GM12878 (cell line): ENCODE results near the gene CBFA2T3. TPM values are rescaled to one million over a fixed set of nuclear protein-coding genes. Genes with fewer than 3 reads are reported as not detected.

Experiments
- ATAC-seq: fragments of 200-7000 bp; cut with Tn5 transposase; 3 replicates; pipeline ENCODE4 v1.9.1; 2020; ENCODE audit warnings: mild to moderate bottlenecking, moderate library complexity
- BruUV-seq: library from RNA; stranded (reverse); fragments of 400-500 nt; replicated peaks from 2 replicates; lab custom pipeline; 2021; lab: Mats Ljungman, UMichigan
- CTCF ChIA-PET: fragments of 300-600 bp; sonication (Branson Sonifier 250); formaldehyde crosslinking; extraction: SDS; loops from one replicate; lab custom pipeline; 2021; ENCODE audit warnings: inconsistent platforms; lab: Yijun Ruan, JAX
- POLR2A ChIA-PET: fragments of 350-600 bp; formaldehyde crosslinking; extraction: SDS; loops from one replicate; lab custom pipeline; 2021; ENCODE audit warnings: inconsistent platforms; lab: Charles Lee
- RAD21 ChIA-PET: fragments of 300-600 bp; sonication (Branson Sonifier 250); formaldehyde crosslinking; loops from one replicate; lab custom pipeline; 2023; ENCODE audit warnings: antibody characterized with exemption; ENCODE audit not compliant: unreplicated experiment; lab: Charles Lee
- SMC1A ChIA-PET: fragments of 300-600 bp; sonication (Branson Sonifier 250); formaldehyde crosslinking; loops from one replicate; lab custom pipeline; 2023; ENCODE audit not compliant: unreplicated experiment, uncharacterized antibody; lab: Charles Lee
- DNase-seq: peaks from one replicate; pipeline ENCODE4 v3.0.0-alpha.2; 2011; ENCODE audit warnings: low read depth, low spot score
- FAIRE-seq: peaks from 3 replicates; lab custom pipeline; 2011; peaks lifted over from hg19 to GRCh38; lab: Jason Lieb, UNC
- H2AFZ ChIP-seq: 2 replicates; pipeline ENCODE4 v1.6.0; 2011; ENCODE audit warnings: low read depth, low read length, control low read depth; ENCODE audit not compliant: control insufficient read depth
- H3K27ac ChIP-seq: 2 replicates; pipeline ENCODE4 v1.5.1; 2011; ENCODE audit warnings: control low read depth; ENCODE audit not compliant: control insufficient read depth, insufficient read depth
- H3K27me3 ChIP-seq, 2 experiments: replicated peaks in 1 of 2; 2 replicates each; pipeline versions ENCODE4 v1.6.0 to v1.6.1; 2011; ENCODE audit warnings: low read length in 1 of 2; ENCODE audit not compliant: control insufficient read depth in 2 of 2, insufficient read depth in 2 of 2
- H3K36me3 ChIP-seq, 2 experiments: 2 replicates each; pipeline ENCODE4 v1.5.1; 2011; ENCODE audit warnings: low read length in 1 of 2; ENCODE audit not compliant: control insufficient read depth in 2 of 2, insufficient read depth in 2 of 2
- H3K4me1 ChIP-seq: 2 replicates; pipeline ENCODE4 v1.6.1; 2011; ENCODE audit warnings: mild to moderate bottlenecking, low read length, moderate library complexity, mixed read lengths; ENCODE audit not compliant: control insufficient read depth, insufficient read depth
- H3K4me2 ChIP-seq: 2 replicates; pipeline ENCODE4 v1.6.0; 2011; ENCODE audit warnings: control low read depth; ENCODE audit not compliant: control insufficient read depth, insufficient read depth
- H3K4me3 ChIP-seq: fragments of 200-600 bp; sonication (generic); 2 replicates; pipeline ENCODE4 v1.5.1; 2016
- H3K79me2 ChIP-seq: 2 replicates; pipeline ENCODE4 v1.6.0; 2011; ENCODE audit warnings: low read length; ENCODE audit not compliant: control insufficient read depth, insufficient read depth
- H3K9ac ChIP-seq: 2 replicates; pipeline ENCODE4 v1.8.0; 2011; ENCODE audit warnings: low read length, control low read depth, mixed read lengths; ENCODE audit not compliant: control insufficient read depth, insufficient read depth
- H3K9me3 ChIP-seq: replicated peaks from 3 replicates; pipeline ENCODE4 v1.5.1; 2011; ENCODE audit warnings: mild to moderate bottlenecking, low read length; ENCODE audit not compliant: control insufficient read depth, insufficient read depth
- H4K20me1 ChIP-seq: 2 replicates; pipeline ENCODE4 v1.6.0; 2011; ENCODE audit not compliant: control insufficient read depth, insufficient read depth
- CBFB ChIP-seq: IDR thresholded peaks from 2 replicates; pipeline ENCODE4 v1.6.1; 2016; ENCODE audit warnings: antibody characterized with exemption, low read depth
- NR2F1 ChIP-seq: fragments of 450-650 bp; conservative IDR thresholded peaks from 2 replicates; pipeline ENCODE4 v1.6.1; 2017; ENCODE audit warnings: mild to moderate bottlenecking
- RAD21 ChIP-seq: IDR thresholded peaks from 2 replicates; pipeline ENCODE4 v1.6.1; 2011; ENCODE audit warnings: mild to moderate bottlenecking, low read depth, low read length, moderate library complexity; ENCODE audit not compliant: insufficient read depth
- RB1 ChIP-seq: fragments of 450-650 bp; formaldehyde crosslinking; IDR thresholded peaks from 2 replicates; pipeline ENCODE4 v1.6.1; 2017; ENCODE audit warnings: mild to moderate bottlenecking, borderline replicate concordance
- SMAD5 ChIP-seq: IDR thresholded peaks from 2 replicates; pipeline ENCODE4 v1.6.1; 2016; ENCODE audit warnings: antibody characterized with exemption, low read depth
- SPI1 ChIP-seq: IDR thresholded peaks from 2 replicates; pipeline ENCODE4 v1.6.1; 2011; ENCODE audit warnings: low read depth, mild to moderate bottlenecking, low read length, moderate library complexity, borderline replicate concordance; ENCODE audit not compliant: insufficient read depth
- SREBF1 ChIP-seq: IDR thresholded peaks from 2 replicates; pipeline ENCODE4 v1.6.1; 2012; ENCODE audit warnings: mild to moderate bottlenecking, low read length
- ZBTB33 ChIP-seq: fragments of 450-650 bp; IDR thresholded peaks from 2 replicates; pipeline ENCODE4 v1.6.1; 2017; ENCODE audit warnings: mild to moderate bottlenecking
- ZNF217 ChIP-seq: fragments of 450-650 bp; IDR thresholded peaks from 2 replicates; pipeline ENCODE4 v1.6.1; 2017; ENCODE audit warnings: antibody characterized with exemption, mild to moderate bottlenecking
- WGBS: methylation state at CpG from one replicate; pipeline ENCODE4 v1.1.6; 2016; ENCODE audit warnings: low lambda C conversion rate; ENCODE audit not compliant: insufficient replicate concordance, insufficient coverage; ENCODE audit errors: missing lambda C conversion rate; 5-methylcytosine and 5-hydroxymethylcytosine counted together
- in situ Hi-C: fragments of 300-500 bp; cut with MboI; formaldehyde crosslinking; loops from 9 replicates; pipeline ENCODE4 v1.14.3; 2018; ENCODE audit warnings: mixed read lengths
- intact Hi-C: fragments of 100-400 bp; cut with micrococcal nuclease; formaldehyde crosslinking; loops from one replicate; pipeline ENCODE4 v1.14.2; 2022; ENCODE audit not compliant: unreplicated experiment
- polyA plus RNA-seq, 11 experiments: library from polyadenylated mRNA; depleted of rRNA in 4 of 11; unstranded in 6 of 11; stranded (reverse) in 5 of 11; fragments of >200 nt; fragmentation: Nextera tagmentation in 4 of 11; fragmentation: Illumina TruSeq in 1 of 11; extraction: Ambion mirVana in 4 of 11; extraction: Trizol in 1 of 11; gene quantifications; 1 replicate in 1 of 11; 2 replicates in 10 of 11; pipeline versions ENCODE4 v1.2.1 to v1.2.3, GENCODE V29; 2011 to 2016; ENCODE audit warnings: inconsistent platforms in 2 of 11, missing spikeins in 2 of 11, low read depth in 1 of 11
- total RNA-seq, 4 experiments: library from RNA; depleted of rRNA in 3 of 4; stranded (reverse); fragments of >200 nt in 3 of 4; fragmentation: Illumina TruSeq in 1 of 4; extraction: Trizol in 1 of 4; gene quantifications; 2 replicates each; pipeline versions ENCODE4 v1.2.1 to v1.2.3, GENCODE V29; 2013 to 2021
- TF ChIP-seq, protein P1 (sequence below): fragments of 150-350 bp; IDR thresholded peaks from 2 replicates; pipeline ENCODE4 v1.6.1; 2016; ENCODE audit warnings: low read depth, low read length
- TF ChIP-seq, protein P2 (sequence below): fragments of 450-650 bp; IDR thresholded peaks from 2 replicates; pipeline ENCODE4 v1.6.1; 2017; ENCODE audit warnings: mild to moderate bottlenecking, moderate library complexity
- TF ChIP-seq, protein P3 (sequence below): fragments of 150-350 bp; IDR thresholded peaks from 2 replicates; pipeline ENCODE4 v1.6.1; 2014; ENCODE audit warnings: mild to moderate bottlenecking, low read depth, low read length

Gene CBFA2T3
- total and polyA plus RNA-seq, 10 of the 15 experiments (the other 5 are each of a cell fraction or from before 2014, with no cell fraction given) = 0.69 to 42.6 (median 4.5) TPM

DNA sequence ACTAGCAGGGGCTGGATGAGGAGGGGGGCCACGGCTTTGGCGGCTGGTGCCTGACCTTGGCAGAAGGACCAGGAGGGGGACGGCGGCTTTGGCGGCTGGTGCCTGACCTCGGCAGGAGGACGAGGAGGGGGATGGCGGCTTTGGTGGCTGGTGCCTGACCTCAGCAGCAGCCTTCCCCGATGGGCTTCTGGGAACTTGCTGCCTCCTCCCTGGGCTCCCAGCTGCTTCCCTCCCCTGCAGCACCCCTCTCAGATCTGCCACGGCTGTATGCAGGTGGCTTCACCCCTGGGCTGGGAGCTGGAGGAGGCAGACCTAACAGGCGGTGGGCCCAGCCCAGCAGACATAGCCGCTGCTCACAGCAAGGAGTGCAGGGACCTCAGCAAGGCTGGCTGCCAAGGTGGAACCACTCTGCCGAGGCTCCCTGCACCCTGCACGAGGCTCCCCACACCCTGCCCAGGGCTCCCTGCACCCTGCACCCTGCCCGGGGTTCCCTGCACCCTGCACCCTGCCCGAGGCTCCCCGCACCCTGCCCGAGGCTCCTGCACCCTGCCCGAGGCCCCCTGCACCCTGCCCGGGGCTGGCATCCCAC is 38.4 kb upstream of the CBFA2T3 start:
- H3K4me3 ChIP-seq = no peak overlapping the region
- in situ Hi-C loops (no loop called here), intact Hi-C loops (no loop called here)
- H3K27ac ChIP-seq = no peak overlapping the region
- no peaks in the 10 kb centered on the region for H4K20me1 ChIP-seq
- no peak overlapping the region for H3K4me2 ChIP-seq
- no peaks in the 10 kb centered on the region for H3K36me3 ChIP-seq
- 60% methylated on average over 19 of the region's 20 CpGs for WGBS
- ChIA-PET POLR2A (no interaction called here), SMC1A (no interaction called here), CTCF (no interaction called here), RAD21 (no interaction called here)
- no peak overlapping the region for H2AFZ ChIP-seq
- no peak overlapping the region for H3K9ac ChIP-seq
- FAIRE-seq (no peak), ATAC-seq (no peak), DNase-seq (no peak)
- H3K27me3 ChIP-seq = peaks cover 0 to 4% of the 10 kb centered on the region in 2 experiments; a peak in 2 of 4 replicates
- no peaks in the 10 kb centered on the region for H3K79me2 ChIP-seq
- H3K9me3 ChIP-seq = peaks cover 2% of the 10 kb centered on the region; the same call in 1 of the 3 replicates
- BruUV-seq = no TSS peak
- H3K4me1 ChIP-seq = peaks cover 5% of the 10 kb centered on the region; the same call in 1 of the 2 replicates
- TF ChIP-seq, protein P1, sequence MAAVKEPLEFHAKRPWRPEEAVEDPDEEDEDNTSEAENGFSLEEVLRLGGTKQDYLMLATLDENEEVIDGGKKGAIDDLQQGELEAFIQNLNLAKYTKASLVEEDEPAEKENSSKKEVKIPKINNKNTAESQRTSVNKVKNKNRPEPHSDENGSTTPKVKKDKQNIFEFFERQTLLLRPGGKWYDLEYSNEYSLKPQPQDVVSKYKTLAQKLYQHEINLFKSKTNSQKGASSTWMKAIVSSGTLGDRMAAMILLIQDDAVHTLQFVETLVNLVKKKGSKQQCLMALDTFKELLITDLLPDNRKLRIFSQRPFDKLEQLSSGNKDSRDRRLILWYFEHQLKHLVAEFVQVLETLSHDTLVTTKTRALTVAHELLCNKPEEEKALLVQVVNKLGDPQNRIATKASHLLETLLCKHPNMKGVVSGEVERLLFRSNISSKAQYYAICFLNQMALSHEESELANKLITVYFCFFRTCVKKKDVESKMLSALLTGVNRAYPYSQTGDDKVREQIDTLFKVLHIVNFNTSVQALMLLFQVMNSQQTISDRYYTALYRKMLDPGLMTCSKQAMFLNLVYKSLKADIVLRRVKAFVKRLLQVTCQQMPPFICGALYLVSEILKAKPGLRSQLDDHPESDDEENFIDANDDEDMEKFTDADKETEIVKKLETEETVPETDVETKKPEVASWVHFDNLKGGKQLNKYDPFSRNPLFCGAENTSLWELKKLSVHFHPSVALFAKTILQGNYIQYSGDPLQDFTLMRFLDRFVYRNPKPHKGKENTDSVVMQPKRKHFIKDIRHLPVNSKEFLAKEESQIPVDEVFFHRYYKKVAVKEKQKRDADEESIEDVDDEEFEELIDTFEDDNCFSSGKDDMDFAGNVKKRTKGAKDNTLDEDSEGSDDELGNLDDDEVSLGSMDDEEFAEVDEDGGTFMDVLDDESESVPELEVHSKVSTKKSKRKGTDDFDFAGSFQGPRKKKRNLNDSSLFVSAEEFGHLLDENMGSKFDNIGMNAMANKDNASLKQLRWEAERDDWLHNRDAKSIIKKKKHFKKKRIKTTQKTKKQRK = no peak
- TF ChIP-seq SREBF1 (no peak), SMAD5 (no peak), NR2F1 (no peak), SPI1 (no peak), ZNF217 (no peak), ZBTB33 (no peak), CBFB (no peak), RAD21 (no peak), RB1 (no peak)
- TF ChIP-seq, protein P2, sequence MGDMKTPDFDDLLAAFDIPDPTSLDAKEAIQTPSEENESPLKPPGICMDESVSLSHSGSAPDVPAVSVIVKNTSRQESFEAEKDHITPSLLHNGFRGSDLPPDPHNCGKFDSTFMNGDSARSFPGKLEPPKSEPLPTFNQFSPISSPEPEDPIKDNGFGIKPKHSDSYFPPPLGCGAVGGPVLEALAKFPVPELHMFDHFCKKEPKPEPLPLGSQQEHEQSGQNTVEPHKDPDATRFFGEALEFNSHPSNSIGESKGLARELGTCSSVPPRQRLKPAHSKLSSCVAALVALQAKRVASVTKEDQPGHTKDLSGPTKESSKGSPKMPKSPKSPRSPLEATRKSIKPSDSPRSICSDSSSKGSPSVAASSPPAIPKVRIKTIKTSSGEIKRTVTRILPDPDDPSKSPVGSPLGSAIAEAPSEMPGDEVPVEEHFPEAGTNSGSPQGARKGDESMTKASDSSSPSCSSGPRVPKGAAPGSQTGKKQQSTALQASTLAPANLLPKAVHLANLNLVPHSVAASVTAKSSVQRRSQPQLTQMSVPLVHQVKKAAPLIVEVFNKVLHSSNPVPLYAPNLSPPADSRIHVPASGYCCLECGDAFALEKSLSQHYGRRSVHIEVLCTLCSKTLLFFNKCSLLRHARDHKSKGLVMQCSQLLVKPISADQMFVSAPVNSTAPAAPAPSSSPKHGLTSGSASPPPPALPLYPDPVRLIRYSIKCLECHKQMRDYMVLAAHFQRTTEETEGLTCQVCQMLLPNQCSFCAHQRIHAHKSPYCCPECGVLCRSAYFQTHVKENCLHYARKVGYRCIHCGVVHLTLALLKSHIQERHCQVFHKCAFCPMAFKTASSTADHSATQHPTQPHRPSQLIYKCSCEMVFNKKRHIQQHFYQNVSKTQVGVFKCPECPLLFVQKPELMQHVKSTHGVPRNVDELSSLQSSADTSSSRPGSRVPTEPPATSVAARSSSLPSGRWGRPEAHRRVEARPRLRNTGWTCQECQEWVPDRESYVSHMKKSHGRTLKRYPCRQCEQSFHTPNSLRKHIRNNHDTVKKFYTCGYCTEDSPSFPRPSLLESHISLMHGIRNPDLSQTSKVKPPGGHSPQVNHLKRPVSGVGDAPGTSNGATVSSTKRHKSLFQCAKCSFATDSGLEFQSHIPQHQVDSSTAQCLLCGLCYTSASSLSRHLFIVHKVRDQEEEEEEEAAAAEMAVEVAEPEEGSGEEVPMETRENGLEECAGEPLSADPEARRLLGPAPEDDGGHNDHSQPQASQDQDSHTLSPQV = no peak
- TF ChIP-seq, protein P3, sequence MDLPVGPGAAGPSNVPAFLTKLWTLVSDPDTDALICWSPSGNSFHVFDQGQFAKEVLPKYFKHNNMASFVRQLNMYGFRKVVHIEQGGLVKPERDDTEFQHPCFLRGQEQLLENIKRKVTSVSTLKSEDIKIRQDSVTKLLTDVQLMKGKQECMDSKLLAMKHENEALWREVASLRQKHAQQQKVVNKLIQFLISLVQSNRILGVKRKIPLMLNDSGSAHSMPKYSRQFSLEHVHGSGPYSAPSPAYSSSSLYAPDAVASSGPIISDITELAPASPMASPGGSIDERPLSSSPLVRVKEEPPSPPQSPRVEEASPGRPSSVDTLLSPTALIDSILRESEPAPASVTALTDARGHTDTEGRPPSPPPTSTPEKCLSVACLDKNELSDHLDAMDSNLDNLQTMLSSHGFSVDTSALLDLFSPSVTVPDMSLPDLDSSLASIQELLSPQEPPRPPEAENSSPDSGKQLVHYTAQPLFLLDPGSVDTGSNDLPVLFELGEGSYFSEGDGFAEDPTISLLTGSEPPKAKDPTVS = no peak
